ENCODE measurements around the gene DAPK1. TPM values are rescaled to one million over a fixed set of nuclear protein-coding genes. Genes with fewer than 3 reads are reported as not detected.

DAPK1 gene
- polyA plus RNA-seq, 1 experiment, result 5.4 TPM

- no peak for TF ChIP-seq CTCF (IDR thresholded peaks at IDR 0.05; ENCODE audit: insufficient read depth, low read depth, low read length)
- Histone ChIP-seq H3K27me3 (ENCODE audit: control insufficient read depth, insufficient read depth, low read length) (no peaks in the 10 kb centered on the region), H3K4me3 (ENCODE audit: low read depth, low read length) (no peak overlapping the region), H3K36me3 (ENCODE audit: control insufficient read depth, insufficient read depth, low read length) (no peaks in the 10 kb centered on the region)
- DNase-seq (ENCODE audit: low read depth), result no peak
- ChIA-PET CTCF (interaction anchor here (5.5 kb wide), 1 partner anchor 14 kb away, joined by 27 read pairs; no protein-coding TSS in a partner anchor), POLR2A (no interaction called here)
These were observed 200.6 kb downstream of the DAPK1 start for GRCh38 chr9:87698069-87698809.

- H3K27me3 ChIP-seq (ENCODE audit: control insufficient read depth, insufficient read depth, low read length), result no peaks in the 10 kb centered on the region
- H3K4me3 ChIP-seq (ENCODE audit: low read depth, low read length), result no peak overlapping the region
- no peak for DNase-seq (ENCODE audit: low read depth)
- ChIA-PET POLR2A (no interaction called here), CTCF (interaction anchor here (0.6 to 1.2 kb wide), 5 partner anchors 12 to 40 kb away, joined by 3 read pairs; no protein-coding TSS in a partner anchor)
- TF ChIP-seq CTCF (IDR thresholded peaks at IDR 0.05; ENCODE audit: insufficient read depth, low read depth, low read length), result no peak
- H3K36me3 ChIP-seq (ENCODE audit: control insufficient read depth, insufficient read depth, low read length), result no peaks in the 10 kb centered on the region
These were observed 202.2 kb downstream of the DAPK1 start for GRCh38 chr9:87699835-87700234.

- DNase-seq (ENCODE audit: low read depth), result no peak
- CTCF ChIA-PET, result interaction anchor here (2.1 kb wide), 1 partner anchor 18 kb away, joined by 10 read pairs; no protein-coding TSS in a partner anchor
- Histone ChIP-seq H3K36me3 (ENCODE audit: control insufficient read depth, insufficient read depth, low read length) (no peaks in the 10 kb centered on the region), H3K4me3 (ENCODE audit: low read depth, low read length) (no peak overlapping the region), H3K27me3 (ENCODE audit: control insufficient read depth, insufficient read depth, low read length) (no peaks in the 10 kb centered on the region)
- TF ChIP-seq CTCF (IDR thresholded peaks at IDR 0.05; ENCODE audit: insufficient read depth, low read depth, low read length), result no peak
- POLR2A ChIA-PET, result interaction anchor here (0.7 kb wide), 1 partner anchor 1602 kb away, joined by 6 read pairs; no protein-coding TSS in a partner anchor
These were observed 203.8 kb downstream of the DAPK1 start for GRCh38 chr9:87701491-87701890.

GRCh38 chr9:87701931-87702421 is 204.3 kb downstream of the DAPK1 start:
- Histone ChIP-seq H3K27me3 (ENCODE audit: control insufficient read depth, insufficient read depth, low read length) (no peaks in the 10 kb centered on the region), H3K4me3 (ENCODE audit: low read depth, low read length) (no peak overlapping the region), H3K36me3 (ENCODE audit: control insufficient read depth, insufficient read depth, low read length) (no peaks in the 10 kb centered on the region)
- TF ChIP-seq CTCF (IDR thresholded peaks at IDR 0.05; ENCODE audit: insufficient read depth, low read depth, low read length), result no peak
- no peak for DNase-seq (ENCODE audit: low read depth)
- CTCF ChIA-PET, result interaction anchor here (1.3 to 2.1 kb wide), 2 partner anchors 10 to 18 kb away, joined by 4 to 10 read pairs; no protein-coding TSS in a partner anchor
- POLR2A ChIA-PET, result no interaction called here

GRCh38 chr9:87702921-87703320 is 205.3 kb downstream of the DAPK1 start:
- TF ChIP-seq CTCF (IDR thresholded peaks at IDR 0.05; ENCODE audit: insufficient read depth, low read depth, low read length), result no peak
- DNase-seq (ENCODE audit: low read depth), result no peak
- POLR2A ChIA-PET, result no interaction called here
- Histone ChIP-seq H3K36me3 (ENCODE audit: control insufficient read depth, insufficient read depth, low read length) (no peaks in the 10 kb centered on the region), H3K4me3 (ENCODE audit: low read depth, low read length) (no peak overlapping the region), H3K27me3 (ENCODE audit: control insufficient read depth, insufficient read depth, low read length) (no peaks in the 10 kb centered on the region)
- CTCF ChIA-PET, result interaction anchor here (1.3 to 2.1 kb wide), 2 partner anchors 9 to 19 kb away, joined by 4 to 10 read pairs; no protein-coding TSS in a partner anchor
